ENCODE data around the gene HTT.

DNA sequence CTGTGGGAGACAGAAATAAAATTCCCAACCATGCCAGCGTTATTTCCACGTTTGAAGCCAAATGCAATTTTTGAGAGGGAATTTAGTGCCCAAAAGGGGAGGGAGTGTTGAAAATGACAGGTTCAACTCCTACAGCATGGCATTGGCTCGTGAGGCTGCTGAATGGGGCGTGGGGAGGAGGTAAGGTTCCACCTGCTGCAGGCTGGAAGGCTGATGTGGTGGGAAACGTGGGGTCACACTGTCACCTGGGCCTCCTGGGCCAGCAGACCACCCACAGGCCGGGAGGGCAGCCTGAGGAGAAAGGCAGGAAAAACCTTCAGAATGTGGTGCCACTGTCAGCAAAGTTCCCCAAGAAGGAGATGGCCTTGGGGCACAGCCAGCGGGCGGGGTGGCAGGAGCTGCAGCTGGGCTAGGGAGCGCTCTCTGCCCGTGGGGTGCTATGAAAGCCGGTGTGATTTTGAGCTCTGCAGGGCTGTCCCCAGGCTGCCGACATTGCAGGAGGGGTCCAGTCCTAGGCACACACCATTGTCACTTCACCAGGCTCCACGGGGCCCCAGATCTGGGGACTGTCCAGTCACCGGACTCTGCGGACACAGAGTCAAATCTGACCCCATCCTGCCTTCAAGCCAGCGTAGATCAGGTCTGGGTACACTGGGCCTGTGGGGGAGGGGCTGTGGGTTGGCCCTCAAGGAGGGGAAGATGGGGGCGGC lies 194.1 kb downstream of the HTT start:
- TF ChIP-seq, protein P1, sequence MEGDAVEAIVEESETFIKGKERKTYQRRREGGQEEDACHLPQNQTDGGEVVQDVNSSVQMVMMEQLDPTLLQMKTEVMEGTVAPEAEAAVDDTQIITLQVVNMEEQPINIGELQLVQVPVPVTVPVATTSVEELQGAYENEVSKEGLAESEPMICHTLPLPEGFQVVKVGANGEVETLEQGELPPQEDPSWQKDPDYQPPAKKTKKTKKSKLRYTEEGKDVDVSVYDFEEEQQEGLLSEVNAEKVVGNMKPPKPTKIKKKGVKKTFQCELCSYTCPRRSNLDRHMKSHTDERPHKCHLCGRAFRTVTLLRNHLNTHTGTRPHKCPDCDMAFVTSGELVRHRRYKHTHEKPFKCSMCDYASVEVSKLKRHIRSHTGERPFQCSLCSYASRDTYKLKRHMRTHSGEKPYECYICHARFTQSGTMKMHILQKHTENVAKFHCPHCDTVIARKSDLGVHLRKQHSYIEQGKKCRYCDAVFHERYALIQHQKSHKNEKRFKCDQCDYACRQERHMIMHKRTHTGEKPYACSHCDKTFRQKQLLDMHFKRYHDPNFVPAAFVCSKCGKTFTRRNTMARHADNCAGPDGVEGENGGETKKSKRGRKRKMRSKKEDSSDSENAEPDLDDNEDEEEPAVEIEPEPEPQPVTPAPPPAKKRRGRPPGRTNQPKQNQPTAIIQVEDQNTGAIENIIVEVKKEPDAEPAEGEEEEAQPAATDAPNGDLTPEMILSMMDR (IDR thresholded peaks at IDR 0.05; ENCODE audit: insufficient read depth, low read depth, low read length) = no peak
- no peak for TF ChIP-seq EZH2 (IDR thresholded peaks at IDR 0.05; ENCODE audit: insufficient read depth, low read length)

All from astrocyte (in vitro differentiated cells and primary cell).